Measurements from ENCODE around the gene CKM.
"Not testable (repeated sequence)": the region's sequence is repeated elsewhere in the genome, so short reads cannot be mapped to it uniquely, and the experiment has no call there.

Gene CKM

GRCh38 chr19:45291834-45292233 lies 30.8 kb downstream of the CKM start:
- no peak for DNase-seq (ENCODE audit: low read depth in 2 of 2)

- DNase-seq (ENCODE audit: low read depth in 2 of 2) = no peak
Observed at GRCh38 chr19:45290381-45290931, 32.2 kb downstream of the CKM start.

- no peak for DNase-seq (ENCODE audit: low read depth in 2 of 2)
Observed at GRCh38 chr19:45283443-45284033, 39.1 kb downstream of the CKM start.

- DNase-seq (ENCODE audit: low read depth in 2 of 2) = no peak
Observed at GRCh38 chr19:45280471-45280961, 42.2 kb downstream of the CKM start.

- no peak for DNase-seq (ENCODE audit: low read depth in 2 of 2)
Observed at GRCh38 chr19:45279587-45280192, 43.0 kb downstream of the CKM start.

- no peak for DNase-seq (ENCODE audit: low read depth in 2 of 2)
Observed at GRCh38 chr19:45278087-45278486, 44.6 kb downstream of the CKM start.

- no peak for DNase-seq (ENCODE audit: low read depth in 2 of 2)
Observed at GRCh38 chr19:45276284-45276687, 46.4 kb downstream of the CKM start.

- no peak for DNase-seq (ENCODE audit: low read depth in 2 of 2)
Observed at GRCh38 chr19:45275370-45275971, 47.2 kb downstream of the CKM start.

GRCh38 chr19:45273521-45273855 lies 49.2 kb downstream of the CKM start:
- no peak for DNase-seq (ENCODE audit: low read depth in 2 of 2)

- DNase-seq (ENCODE audit: low read depth in 2 of 2) = no peak
Observed at GRCh38 chr19:45271735-45272108, 51.0 kb downstream of the CKM start.

- no peak for DNase-seq (ENCODE audit: low read depth in 2 of 2)
Observed at GRCh38 chr19:45271098-45271734, 51.5 kb downstream of the CKM start.

GRCh38 chr19:45269939-45270338 lies 52.7 kb downstream of the CKM start:
- DNase-seq (ENCODE audit: low read depth in 2 of 2) = not testable (repeated sequence)

GRCh38 chr19:45267296-45267695 lies 55.4 kb downstream of the CKM start:
- no peak for DNase-seq (ENCODE audit: low read depth in 2 of 2)

- DNase-seq (ENCODE audit: low read depth in 2 of 2) = no peak
Observed at GRCh38 chr19:45265375-45265774, 57.3 kb downstream of the CKM start.

- DNase-seq (ENCODE audit: low read depth in 2 of 2) = no peak
Observed at GRCh38 chr19:45264781-45265317, 57.8 kb downstream of the CKM start.

GRCh38 chr19:45263013-45263412 lies 59.7 kb downstream of the CKM start:
- DNase-seq (ENCODE audit: low read depth in 2 of 2) = no peak

GRCh38 chr19:45262570-45262969 lies 60.1 kb downstream of the CKM start:
- DNase-seq (ENCODE audit: low read depth in 2 of 2) = no peak

GRCh38 chr19:45258862-45259261 lies 63.8 kb downstream of the CKM start:
- no peak for DNase-seq (ENCODE audit: low read depth in 2 of 2)

- DNase-seq (ENCODE audit: low read depth in 2 of 2) = no peak
Observed at GRCh38 chr19:45256836-45257235, 65.8 kb downstream of the CKM start.
